ENCODE measurements around the gene ADGRG3. TPM values are rescaled to one million over a fixed set of nuclear protein-coding genes. Genes with fewer than 3 reads are reported as not detected.

Gene ADGRG3
- total RNA-seq, 2 experiments from 2014 or later, result not detected

GRCh38 chr16:57722651-57723050, 54.5 kb downstream of the ADGRG3 start:
- ATAC-seq, result no peak
- H3K4me1 Mint-ChIP-seq (ENCODE audit: low read depth), result peaks cover 2% of the 10 kb centered on the region
- intact Hi-C loops (cut with micrococcal nuclease), result loop anchor here (10.0 kb wide), 1 partner anchor 148 kb away; no protein-coding TSS in a partner anchor
- no peak overlapping the region for H3K4me3 Mint-ChIP-seq
- no peaks in the 10 kb centered on the region for H3K36me3 Mint-ChIP-seq (ENCODE audit: low read depth)
- no peak overlapping the region for H3K27ac Mint-ChIP-seq
- ChIA-PET POLR2A (interaction anchor here (1.2 kb wide), 1 partner anchor 13 kb away, joined by 3 read pairs; the partner anchor contains the start of gene KATNB1), CTCF (interaction anchor here (0.8 to 1.3 kb wide), 3 partner anchors 14 to 146 kb away, joined by 3 read pairs; no protein-coding TSS in a partner anchor)
- no peak for TF ChIP-seq CTCF (IDR thresholded peaks at IDR 0.05)
- DNase-seq, result no peak
- H3K27me3 Mint-ChIP-seq, result no peaks in the 10 kb centered on the region
- H3K9me3 Mint-ChIP-seq, result no peaks in the 10 kb centered on the region

GRCh38 chr16:57723170-57723569, 55.1 kb downstream of the ADGRG3 start:
- POLR2A ChIA-PET, result interaction anchor here (1.2 kb wide), 1 partner anchor 13 kb away, joined by 3 read pairs; the partner anchor contains the start of gene KATNB1
- H3K36me3 Mint-ChIP-seq (ENCODE audit: low read depth), result no peaks in the 10 kb centered on the region
- intact Hi-C loops (cut with micrococcal nuclease), result loop anchor here (10.0 kb wide), 1 partner anchor 148 kb away; no protein-coding TSS in a partner anchor

GRCh38 chr16:57724531-57724930, 56.4 kb downstream of the ADGRG3 start:
- Mint-ChIP-seq H3K4me1 (ENCODE audit: low read depth) (peaks cover 2% of the 10 kb centered on the region), H3K36me3 (ENCODE audit: low read depth) (no peaks in the 10 kb centered on the region), H3K27me3 (no peaks in the 10 kb centered on the region), H3K4me3 (no peak overlapping the region), H3K9me3 (no peaks in the 10 kb centered on the region), H3K27ac (no peak overlapping the region)
- ATAC-seq (no peak), DNase-seq (no peak)
- intact Hi-C loops (cut with micrococcal nuclease), result loop anchor here (10.0 kb wide), 1 partner anchor 150 kb away; no protein-coding TSS in a partner anchor
- ChIA-PET CTCF (interaction anchor here (2.4 kb wide), 1 partner anchor 148 kb away, joined by 8 read pairs; no protein-coding TSS in a partner anchor), POLR2A (no interaction called here)
- TF ChIP-seq CTCF (IDR thresholded peaks at IDR 0.05), result no peak

More at GRCh38 chr16:57723170-57723569, 55.1 kb downstream of the ADGRG3 start:
- no peaks in the 10 kb centered on the region for H3K27me3 Mint-ChIP-seq
- H3K4me1 Mint-ChIP-seq (ENCODE audit: low read depth), result peaks cover 2% of the 10 kb centered on the region
- ATAC-seq (no peak), DNase-seq (no peak)
- H3K4me3 Mint-ChIP-seq, result no peak overlapping the region
- no peaks in the 10 kb centered on the region for H3K9me3 Mint-ChIP-seq
- H3K27ac Mint-ChIP-seq, result no peak overlapping the region
- no peak for TF ChIP-seq CTCF (IDR thresholded peaks at IDR 0.05)
- CTCF ChIA-PET, result interaction anchor here (0.8 to 1.3 kb wide), 3 partner anchors 13 to 146 kb away, joined by 3 read pairs; no protein-coding TSS in a partner anchor

- no peaks in the 10 kb centered on the region for H3K27me3 Mint-ChIP-seq
- no peak overlapping the region for H3K4me3 Mint-ChIP-seq
- H3K9me3 Mint-ChIP-seq, result no peaks in the 10 kb centered on the region
- peaks cover 2% of the 10 kb centered on the region for H3K4me1 Mint-ChIP-seq (ENCODE audit: low read depth)
- ChIA-PET CTCF (interaction anchor here (2.4 kb wide), 1 partner anchor 149 kb away, joined by 8 read pairs; no protein-coding TSS in a partner anchor), POLR2A (no interaction called here)
- no peaks in the 10 kb centered on the region for H3K36me3 Mint-ChIP-seq (ENCODE audit: low read depth)
- TF ChIP-seq CTCF (IDR thresholded peaks at IDR 0.05), result no peak
- H3K27ac Mint-ChIP-seq, result no peak overlapping the region
- intact Hi-C loops (cut with micrococcal nuclease), result loop anchor here (10.0 kb wide), 1 partner anchor 150 kb away; no protein-coding TSS in a partner anchor
- DNase-seq, result peak; percentile 17
- ATAC-seq, result peak; percentile 52
These were observed 57.0 kb downstream of the ADGRG3 start for GRCh38 chr16:57725151-57725550.

GRCh38 chr16:57725554-57725953, 57.4 kb downstream of the ADGRG3 start:
- Mint-ChIP-seq H3K4me1 (ENCODE audit: low read depth) (peaks cover 2% of the 10 kb centered on the region), H3K27ac (no peak overlapping the region), H3K27me3 (no peaks in the 10 kb centered on the region), H3K36me3 (ENCODE audit: low read depth) (no peaks in the 10 kb centered on the region), H3K4me3 (no peak overlapping the region), H3K9me3 (no peaks in the 10 kb centered on the region)
- ATAC-seq, result no peak
- CTCF ChIA-PET, result interaction anchor here (1.5 to 2.4 kb wide), 3 partner anchors 11 to 149 kb away, joined by 6 to 9 read pairs (median 8); no protein-coding TSS in a partner anchor
- intact Hi-C loops (cut with micrococcal nuclease), result loop anchor here (10.0 kb wide), 1 partner anchor 151 kb away; no protein-coding TSS in a partner anchor
- TF ChIP-seq CTCF (IDR thresholded peaks at IDR 0.05), result no peak
- DNase-seq, result no peak
- POLR2A ChIA-PET, result no interaction called here
